Measurements from ENCODE around the gene OR4D10.
"Not testable (repeated sequence)": the region's sequence is repeated elsewhere in the genome, so short reads cannot be mapped to it uniquely, and the experiment has no call there.

OR4D10 gene

DNA sequence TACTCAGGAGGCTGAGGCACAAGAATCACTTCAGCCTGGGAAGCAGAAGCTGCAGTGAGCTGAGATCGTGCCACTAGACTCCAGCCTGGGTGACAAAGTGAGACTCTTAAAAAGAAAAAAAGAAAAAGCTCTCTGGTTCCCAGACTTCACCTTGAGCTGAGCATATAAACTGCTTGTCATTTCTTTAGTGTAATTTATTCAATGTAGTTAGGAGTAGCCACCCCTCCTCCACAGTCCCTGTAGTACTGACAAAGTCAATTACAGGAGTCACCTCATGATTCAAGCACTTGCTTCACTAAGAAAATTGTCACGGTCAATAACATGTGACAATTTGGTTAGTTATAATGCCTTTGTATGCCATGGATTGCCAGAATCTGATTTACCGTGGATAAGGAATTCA lies 7.2 kb downstream of the OR4D10 start:
- Histone ChIP-seq H3K36me3 (ENCODE audit: insufficient read depth, low read length) (no peaks in the 10 kb centered on the region), H3K9ac (ENCODE audit: low read depth, low read length) (no peak overlapping the region), H3K9me3 (ENCODE audit: control insufficient read depth, insufficient read depth, low read length) (no peaks in the 10 kb centered on the region)

GRCh38 chr11:59501931-59502330 lies 28.8 kb downstream of the OR4D10 start:
- H3K4me1 ChIP-seq (ENCODE audit: insufficient read depth, low read length): no peaks in the 10 kb centered on the region
- H3K9ac ChIP-seq (ENCODE audit: low read depth, low read length): no peak overlapping the region
- no peaks in the 10 kb centered on the region; the same call in 1 of the 2 replicates for H3K36me3 ChIP-seq (ENCODE audit: insufficient read depth, low read length)
- no peaks in the 10 kb centered on the region for H3K9me3 ChIP-seq (ENCODE audit: control insufficient read depth, insufficient read depth, low read length)

More for the DNA sequence above, 7.2 kb downstream of the OR4D10 start:
- no peaks in the 10 kb centered on the region for H3K4me1 ChIP-seq (ENCODE audit: insufficient read depth, low read length)

DNA sequence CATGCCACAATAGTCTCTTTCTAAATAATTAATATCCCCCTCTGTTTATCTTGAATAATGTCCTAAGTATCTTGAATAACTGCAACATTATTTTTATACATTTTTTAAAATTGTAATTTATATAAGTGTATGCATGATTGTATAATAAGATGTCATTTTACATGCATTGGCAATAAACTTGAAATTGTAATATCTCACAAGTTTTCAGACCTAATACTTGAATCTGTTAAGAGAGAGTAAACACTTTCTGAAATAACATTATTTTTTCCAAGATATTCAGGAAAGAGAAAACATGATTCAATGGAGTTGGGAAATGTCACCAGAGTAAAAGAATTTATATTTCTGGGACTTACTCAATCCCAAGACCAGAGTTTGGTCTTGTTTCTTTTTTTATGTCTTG lies 30.2 kb downstream of the OR4D10 start, which contains the start of gene OR4D11:
Gene OR4D11, plus strand, starts transcription at position 301 of the 400 bp plus-strand sequence. Its CDS starts 0 bp downstream, at position 301.
- Histone ChIP-seq H3K4me1 (ENCODE audit: insufficient read depth, low read length) (no peaks in the 10 kb centered on the region), H3K9me3 (ENCODE audit: control insufficient read depth, insufficient read depth, low read length) (no peaks in the 10 kb centered on the region), H3K9ac (ENCODE audit: low read depth, low read length) (no peak within 1 kb of the TSS), H3K36me3 (ENCODE audit: insufficient read depth, low read length) (no peaks in the 10 kb centered on the region; the same call in 1 of the 2 replicates)

GRCh38 chr11:59510941-59511589 lies 38.0 kb downstream of the OR4D10 start, which contains the start of gene OR4D9:
TSS of gene OR4D9 (plus strand) at chr11:59511539. CDS start at chr11:59514913, 3,374 bp downstream.
- no peak within 1 kb of the TSS for H3K9ac ChIP-seq (ENCODE audit: low read depth, low read length)
- no peaks in the 10 kb centered on the region for H3K4me1 ChIP-seq (ENCODE audit: insufficient read depth, low read length)
- H3K36me3 ChIP-seq (ENCODE audit: insufficient read depth, low read length): no peaks in the 10 kb centered on the region
- no peaks in the 10 kb centered on the region for H3K9me3 ChIP-seq (ENCODE audit: control insufficient read depth, insufficient read depth, low read length)

DNA sequence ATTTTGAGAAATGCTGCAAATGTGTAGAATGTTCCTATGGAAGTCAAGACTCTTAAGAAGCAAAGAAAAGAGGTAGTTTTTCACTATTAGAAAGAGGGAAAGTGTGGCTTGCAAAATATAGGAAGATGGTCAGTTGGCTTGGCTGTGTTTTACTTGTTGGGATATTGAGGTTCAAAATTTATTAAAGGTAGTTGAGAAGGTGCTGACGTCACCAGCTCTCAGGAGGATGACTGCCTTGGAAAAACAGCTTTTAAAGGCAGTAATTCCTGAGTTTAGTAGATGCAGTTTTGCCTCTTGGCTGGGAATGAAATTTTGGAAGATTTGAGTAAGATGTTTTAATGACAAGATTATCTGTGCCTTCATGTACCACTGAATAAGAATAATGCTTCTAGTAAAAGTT lies 38.6 kb downstream of the OR4D10 start:
- no peak overlapping the region for H3K9ac ChIP-seq (ENCODE audit: low read depth, low read length)
- no peaks in the 10 kb centered on the region for H3K36me3 ChIP-seq (ENCODE audit: insufficient read depth, low read length)

DNA sequence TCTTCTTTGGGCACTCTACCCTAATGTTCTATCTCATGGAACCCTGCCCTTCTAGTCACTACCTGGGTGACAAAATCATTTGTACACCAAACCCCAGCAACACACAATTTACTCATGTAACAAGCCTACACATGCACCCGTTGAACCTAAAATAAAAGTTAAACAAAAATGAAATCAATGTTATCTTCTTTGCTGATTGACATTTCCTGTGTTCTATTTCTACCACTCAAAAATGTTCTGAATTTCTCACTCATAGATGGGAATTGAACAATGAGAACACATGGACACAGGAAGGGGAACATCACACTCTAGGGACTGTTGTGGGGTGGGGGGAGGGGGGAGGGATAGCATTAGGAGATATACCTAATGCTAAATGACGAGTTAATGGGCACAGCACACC lies 47.0 kb downstream of the OR4D10 start:
- not testable (repeated sequence) for H3K36me3 ChIP-seq (ENCODE audit: insufficient read depth, low read length); H3K4me1 ChIP-seq (ENCODE audit: insufficient read depth, low read length); H3K9ac ChIP-seq (ENCODE audit: low read depth, low read length); H3K9me3 ChIP-seq (ENCODE audit: control insufficient read depth, insufficient read depth, low read length)

More for the DNA sequence above, 38.6 kb downstream of the OR4D10 start:
- Histone ChIP-seq H3K4me1 (ENCODE audit: insufficient read depth, low read length) (no peaks in the 10 kb centered on the region), H3K9me3 (ENCODE audit: control insufficient read depth, insufficient read depth, low read length) (no peaks in the 10 kb centered on the region)

- Histone ChIP-seq H3K36me3 (ENCODE audit: insufficient read depth, low read length) (no peaks in the 10 kb centered on the region), H3K9me3 (ENCODE audit: control insufficient read depth, insufficient read depth, low read length) (no peaks in the 10 kb centered on the region), H3K4me1 (ENCODE audit: insufficient read depth, low read length) (no peaks in the 10 kb centered on the region), H3K9ac (ENCODE audit: low read depth, low read length) (no peak overlapping the region)
These were observed 47.6 kb downstream of the OR4D10 start for GRCh38 chr11:59520741-59521140.

GRCh38 chr11:59523541-59523940 lies 50.4 kb downstream of the OR4D10 start:
- Histone ChIP-seq H3K9me3 (ENCODE audit: control insufficient read depth, insufficient read depth, low read length) (no peaks in the 10 kb centered on the region), H3K9ac (ENCODE audit: low read depth, low read length) (no peak overlapping the region), H3K36me3 (ENCODE audit: insufficient read depth, low read length) (no peaks in the 10 kb centered on the region), H3K4me1 (ENCODE audit: insufficient read depth, low read length) (peaks cover 8% of the 10 kb centered on the region; the same call in 1 of the 2 replicates)

DNA sequence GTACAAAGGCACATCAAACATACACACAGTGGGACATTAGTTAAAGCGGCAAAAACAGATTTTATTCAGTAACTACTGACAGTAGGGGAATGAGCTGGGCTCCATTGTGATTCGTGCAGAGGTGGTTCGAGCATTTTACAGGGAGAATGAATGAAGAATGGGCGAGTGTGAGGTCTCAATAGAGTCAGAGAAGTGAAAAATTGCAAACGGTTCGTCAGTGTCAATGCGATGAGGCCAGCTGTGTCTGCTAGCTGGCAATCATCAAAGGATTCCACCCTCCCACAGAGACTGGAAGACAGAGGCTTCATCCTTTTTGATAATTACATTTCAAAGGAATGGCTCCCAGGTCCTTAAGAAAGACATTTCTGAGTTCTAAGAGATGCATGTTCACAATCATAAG lies 55.6 kb downstream of the OR4D10 start:
- no peaks in the 10 kb centered on the region for H3K36me3 ChIP-seq (ENCODE audit: insufficient read depth, low read length)
- H3K9ac ChIP-seq (ENCODE audit: low read depth, low read length): no peak overlapping the region
- H3K9me3 ChIP-seq (ENCODE audit: control insufficient read depth, insufficient read depth, low read length): no peaks in the 10 kb centered on the region
- H3K4me1 ChIP-seq (ENCODE audit: insufficient read depth, low read length): peaks cover 15% of the 10 kb centered on the region; the same call in 1 of the 2 replicates

Data from ES-I3 (cell line).